ENCODE results near the gene RAD9A.

DNA sequence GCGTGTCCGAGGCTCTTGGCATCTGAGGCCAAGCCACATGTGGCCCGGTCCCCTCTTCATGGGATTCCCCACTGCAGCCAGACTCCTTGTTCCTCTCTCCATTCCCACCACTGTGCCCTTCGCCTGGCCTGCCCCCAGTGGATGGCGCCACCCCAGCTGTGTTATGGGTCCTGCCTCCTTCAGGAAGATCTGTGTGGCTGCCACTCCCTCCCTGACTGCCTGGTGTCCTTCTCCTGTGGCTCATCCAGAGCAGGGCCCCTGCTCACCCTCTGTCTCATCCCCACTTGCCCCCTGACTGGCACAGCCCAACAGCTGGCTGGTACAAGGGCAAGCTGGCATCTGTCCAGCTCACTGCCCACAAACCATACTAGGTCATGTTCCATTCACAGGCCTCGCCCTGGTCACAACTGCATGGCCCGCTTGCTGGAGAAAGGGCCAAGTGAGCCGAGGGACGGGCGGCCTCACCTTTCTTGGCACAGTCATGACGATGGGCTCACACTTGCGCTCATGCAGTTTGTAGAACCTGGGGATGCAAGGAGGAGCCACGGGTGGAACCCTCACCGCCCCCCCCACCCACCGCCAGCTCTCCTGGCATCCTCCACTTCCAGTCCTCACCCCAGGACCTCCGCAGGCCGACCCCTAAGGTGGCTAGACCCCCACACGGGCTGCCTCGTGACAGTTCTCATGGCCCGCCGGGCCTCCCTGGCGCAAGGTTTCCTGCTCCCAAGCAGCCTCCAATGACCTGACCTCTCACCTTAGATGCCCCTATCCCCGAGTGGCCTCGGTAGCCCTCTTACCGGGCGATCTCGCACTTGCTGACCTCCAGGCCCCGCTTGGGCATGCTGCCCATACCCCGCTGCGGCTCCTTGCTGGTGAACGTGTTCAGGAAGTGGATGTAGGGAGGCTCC is 47.8 kb downstream of the RAD9A start:
- TF ChIP-seq, protein P1, sequence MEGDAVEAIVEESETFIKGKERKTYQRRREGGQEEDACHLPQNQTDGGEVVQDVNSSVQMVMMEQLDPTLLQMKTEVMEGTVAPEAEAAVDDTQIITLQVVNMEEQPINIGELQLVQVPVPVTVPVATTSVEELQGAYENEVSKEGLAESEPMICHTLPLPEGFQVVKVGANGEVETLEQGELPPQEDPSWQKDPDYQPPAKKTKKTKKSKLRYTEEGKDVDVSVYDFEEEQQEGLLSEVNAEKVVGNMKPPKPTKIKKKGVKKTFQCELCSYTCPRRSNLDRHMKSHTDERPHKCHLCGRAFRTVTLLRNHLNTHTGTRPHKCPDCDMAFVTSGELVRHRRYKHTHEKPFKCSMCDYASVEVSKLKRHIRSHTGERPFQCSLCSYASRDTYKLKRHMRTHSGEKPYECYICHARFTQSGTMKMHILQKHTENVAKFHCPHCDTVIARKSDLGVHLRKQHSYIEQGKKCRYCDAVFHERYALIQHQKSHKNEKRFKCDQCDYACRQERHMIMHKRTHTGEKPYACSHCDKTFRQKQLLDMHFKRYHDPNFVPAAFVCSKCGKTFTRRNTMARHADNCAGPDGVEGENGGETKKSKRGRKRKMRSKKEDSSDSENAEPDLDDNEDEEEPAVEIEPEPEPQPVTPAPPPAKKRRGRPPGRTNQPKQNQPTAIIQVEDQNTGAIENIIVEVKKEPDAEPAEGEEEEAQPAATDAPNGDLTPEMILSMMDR (IDR thresholded peaks at IDR 0.05; ENCODE audit: low read length): peak; percentile 40; the same call in 1 of the 2 replicates
- no peak for TF ChIP-seq EZH2 (IDR thresholded peaks at IDR 0.05; ENCODE audit: borderline replicate concordance, low read length)

All from OCI-LY1 (cell line).